HL-60 (cell line): Measurements from ENCODE around the gene FOLH1.

Experiments used
- GABPA ChIP-seq: IDR thresholded peaks from 2 replicates; pipeline ENCODE4 v1.6.1; 2012; ENCODE audit warnings: low read depth
- POLR2AphosphoS5 ChIP-seq: IDR thresholded peaks from 2 replicates; pipeline ENCODE4 v1.6.1; 2012; ENCODE audit warnings: low read depth
- REST ChIP-seq: IDR thresholded peaks from 2 replicates; pipeline ENCODE4 v1.6.1; 2012; ENCODE audit warnings: low read depth; ENCODE audit not compliant: insufficient replicate concordance
- TF ChIP-seq, protein P1 (sequence below): IDR thresholded peaks from one replicate; pipeline ENCODE4 v1.5.1; 2011; ENCODE audit warnings: low read length, control low read depth, inconsistent platforms; ENCODE audit not compliant: insufficient read depth

DNA sequence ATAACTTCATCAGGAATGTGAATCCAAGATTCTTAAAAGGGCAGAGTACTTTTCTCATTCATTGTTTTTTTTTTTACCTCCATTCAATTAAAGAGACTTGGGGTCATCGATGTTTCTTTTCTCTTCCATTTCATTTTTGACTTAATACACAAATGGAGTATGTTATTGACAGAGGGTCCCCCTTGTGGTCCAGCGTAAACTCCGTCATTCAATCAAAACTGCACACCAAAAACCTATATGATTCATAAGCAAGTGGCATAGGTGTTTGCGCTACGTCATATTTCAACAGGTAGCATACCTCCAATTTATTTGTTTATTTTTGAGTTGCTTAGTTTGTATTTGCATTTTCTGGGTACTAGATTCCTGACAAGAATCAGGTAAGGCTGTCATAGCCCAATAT is 12.7 kb upstream of the FOLH1 start:
- TF ChIP-seq REST = no peak
- TF ChIP-seq, protein P1, sequence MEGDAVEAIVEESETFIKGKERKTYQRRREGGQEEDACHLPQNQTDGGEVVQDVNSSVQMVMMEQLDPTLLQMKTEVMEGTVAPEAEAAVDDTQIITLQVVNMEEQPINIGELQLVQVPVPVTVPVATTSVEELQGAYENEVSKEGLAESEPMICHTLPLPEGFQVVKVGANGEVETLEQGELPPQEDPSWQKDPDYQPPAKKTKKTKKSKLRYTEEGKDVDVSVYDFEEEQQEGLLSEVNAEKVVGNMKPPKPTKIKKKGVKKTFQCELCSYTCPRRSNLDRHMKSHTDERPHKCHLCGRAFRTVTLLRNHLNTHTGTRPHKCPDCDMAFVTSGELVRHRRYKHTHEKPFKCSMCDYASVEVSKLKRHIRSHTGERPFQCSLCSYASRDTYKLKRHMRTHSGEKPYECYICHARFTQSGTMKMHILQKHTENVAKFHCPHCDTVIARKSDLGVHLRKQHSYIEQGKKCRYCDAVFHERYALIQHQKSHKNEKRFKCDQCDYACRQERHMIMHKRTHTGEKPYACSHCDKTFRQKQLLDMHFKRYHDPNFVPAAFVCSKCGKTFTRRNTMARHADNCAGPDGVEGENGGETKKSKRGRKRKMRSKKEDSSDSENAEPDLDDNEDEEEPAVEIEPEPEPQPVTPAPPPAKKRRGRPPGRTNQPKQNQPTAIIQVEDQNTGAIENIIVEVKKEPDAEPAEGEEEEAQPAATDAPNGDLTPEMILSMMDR = no peak
- no peak for TF ChIP-seq GABPA
- no peak for TF ChIP-seq POLR2AphosphoS5
